Stimulated activated CD8-positive, alpha-beta memory T cell treated with anti-CD3 and anti-CD28 coated beads, Interleukin-7, amount 100 ng/mL, for 48 hours (primary cell): ENCODE results near the gene CHD9.

Experiments
- DNase-seq, 2 donors: peaks; one replicate each; pipeline ENCODE4 v3.0.0-alpha.2; 2020; ENCODE audit warnings: low read depth in 1 of 2; ENCODE audit errors: extremely low read depth in 1 of 2

Gene CHD9

DNA sequence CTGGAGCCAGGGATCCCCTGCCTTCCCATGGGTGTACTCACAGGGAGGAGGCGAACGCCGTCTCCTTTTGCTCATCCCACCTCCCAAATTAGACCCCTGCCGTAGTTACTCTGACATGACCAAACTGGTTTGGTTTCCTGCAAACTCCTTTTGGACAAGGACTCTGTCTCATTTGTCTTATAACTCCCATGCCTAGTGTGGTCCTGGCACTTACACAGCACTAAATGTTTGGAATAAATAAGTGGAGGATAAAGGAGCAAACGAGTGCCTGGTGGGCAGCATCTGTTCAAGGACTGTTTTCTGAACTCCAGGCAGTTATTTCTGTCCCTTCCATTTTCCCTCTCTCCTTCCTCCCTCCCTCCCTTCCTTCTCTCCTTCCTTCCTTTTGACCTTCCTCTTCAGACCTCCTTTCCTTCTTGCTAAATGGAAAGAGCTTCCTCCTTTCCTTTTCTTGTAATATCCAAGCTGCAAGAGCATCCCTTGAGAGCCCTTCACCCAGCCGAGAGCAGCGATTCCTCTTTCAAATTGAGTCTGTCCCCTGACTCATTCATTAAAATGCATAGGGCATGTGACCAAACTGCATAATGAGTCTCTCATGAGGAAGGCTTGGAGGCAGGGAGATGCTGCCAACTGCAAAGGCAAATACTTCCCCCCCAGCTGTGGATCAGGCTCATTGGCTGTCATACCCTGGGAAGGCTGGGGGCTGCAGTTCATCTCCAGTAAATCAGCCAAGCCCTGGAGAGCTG lies 36.8 kb downstream of the CHD9 start:
- DNase-seq = no peak

- no peak for DNase-seq
Observed at GRCh38 chr16:53092284-53092683, 37.5 kb downstream of the CHD9 start.

GRCh38 chr16:53093162-53093744 lies 38.5 kb downstream of the CHD9 start:
- DNase-seq = no peak

DNA sequence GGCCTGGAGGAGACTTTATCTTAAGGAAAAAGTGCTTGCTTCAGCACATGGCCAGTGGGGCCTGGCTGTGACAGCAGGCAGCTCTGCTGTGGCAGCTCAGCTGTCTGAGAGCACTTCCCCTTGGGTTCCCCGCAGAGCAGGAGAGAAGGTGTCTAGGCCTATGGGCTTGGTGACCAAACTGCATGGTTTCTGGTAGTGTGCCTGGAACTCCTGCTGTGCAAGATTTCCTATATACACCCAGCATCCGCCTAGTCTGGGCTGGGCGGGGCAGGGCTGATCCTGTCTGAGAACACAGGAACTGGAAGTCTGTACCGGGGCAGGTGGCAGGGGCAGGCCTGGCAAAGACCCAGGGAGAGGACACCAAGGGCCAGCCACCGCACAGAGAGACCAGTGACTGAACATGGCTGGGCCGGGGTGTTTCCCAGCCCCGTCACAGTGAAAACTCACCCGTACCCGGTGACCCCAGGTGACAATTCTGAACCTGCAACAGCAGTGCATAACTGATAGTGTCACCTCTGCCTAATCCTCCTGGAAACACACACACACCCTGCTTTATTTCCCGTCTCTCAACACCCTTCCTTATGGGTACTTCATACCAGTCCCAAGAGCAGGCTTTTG lies 39.3 kb downstream of the CHD9 start:
- no peak for DNase-seq

DNA sequence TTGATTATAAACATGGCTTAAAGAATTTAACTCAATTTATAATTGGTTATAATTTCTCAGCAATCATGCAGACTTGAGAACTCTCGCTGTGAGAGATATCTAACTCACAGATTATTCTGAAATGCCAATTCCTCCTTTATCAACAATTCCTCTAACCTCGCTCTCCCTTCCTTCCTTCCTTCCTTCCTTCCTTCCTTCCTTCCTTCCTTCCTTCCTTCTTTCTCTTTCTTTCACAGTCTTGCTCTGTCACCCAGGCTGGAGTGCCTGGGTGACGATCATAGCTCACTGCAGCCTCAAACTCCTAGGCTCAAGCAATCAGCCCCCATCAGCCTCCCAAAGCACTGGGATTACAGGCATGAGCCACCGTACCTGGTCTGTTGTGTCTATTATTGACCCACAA lies 42.4 kb downstream of the CHD9 start:
- DNase-seq = no peak

DNA sequence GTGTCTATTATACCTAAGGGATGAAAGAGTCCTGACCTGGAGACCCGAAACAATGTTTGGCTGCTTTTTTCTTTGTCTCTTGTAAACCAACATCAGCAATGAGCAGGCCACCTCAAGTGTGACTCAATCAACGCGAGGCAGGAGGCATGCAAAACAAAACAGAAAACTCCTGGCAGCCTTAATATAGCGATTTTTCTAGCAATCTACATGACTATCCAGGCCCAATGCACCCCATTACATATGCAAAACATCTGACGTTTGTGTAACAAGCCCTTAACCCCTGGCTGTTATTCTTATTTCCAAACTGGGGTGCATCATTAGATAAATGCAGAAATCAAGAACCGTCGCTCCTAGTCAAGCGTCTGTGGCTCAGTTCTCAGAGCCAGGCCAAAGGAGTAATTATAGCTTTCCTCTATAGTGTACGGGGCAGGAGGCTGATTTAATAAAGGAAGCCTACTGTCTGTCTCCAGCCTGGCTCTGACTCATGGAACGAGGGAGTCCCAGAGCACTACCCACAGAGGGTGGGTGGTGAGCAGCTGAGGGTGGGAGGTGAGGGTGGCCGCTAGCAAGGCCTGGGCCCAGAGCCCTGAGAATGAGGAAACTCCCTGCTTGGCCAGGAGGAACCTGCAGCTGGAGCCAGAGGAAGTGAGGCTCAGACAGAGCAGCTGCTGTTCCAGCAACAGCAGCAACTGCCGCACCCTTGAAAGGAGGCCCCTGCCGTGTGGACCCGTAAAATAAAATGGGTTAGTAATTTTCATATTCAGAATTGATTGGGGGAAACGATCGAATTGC lies 43.9 kb downstream of the CHD9 start:
- peak; percentile 15 to 20 for DNase-seq

DNA sequence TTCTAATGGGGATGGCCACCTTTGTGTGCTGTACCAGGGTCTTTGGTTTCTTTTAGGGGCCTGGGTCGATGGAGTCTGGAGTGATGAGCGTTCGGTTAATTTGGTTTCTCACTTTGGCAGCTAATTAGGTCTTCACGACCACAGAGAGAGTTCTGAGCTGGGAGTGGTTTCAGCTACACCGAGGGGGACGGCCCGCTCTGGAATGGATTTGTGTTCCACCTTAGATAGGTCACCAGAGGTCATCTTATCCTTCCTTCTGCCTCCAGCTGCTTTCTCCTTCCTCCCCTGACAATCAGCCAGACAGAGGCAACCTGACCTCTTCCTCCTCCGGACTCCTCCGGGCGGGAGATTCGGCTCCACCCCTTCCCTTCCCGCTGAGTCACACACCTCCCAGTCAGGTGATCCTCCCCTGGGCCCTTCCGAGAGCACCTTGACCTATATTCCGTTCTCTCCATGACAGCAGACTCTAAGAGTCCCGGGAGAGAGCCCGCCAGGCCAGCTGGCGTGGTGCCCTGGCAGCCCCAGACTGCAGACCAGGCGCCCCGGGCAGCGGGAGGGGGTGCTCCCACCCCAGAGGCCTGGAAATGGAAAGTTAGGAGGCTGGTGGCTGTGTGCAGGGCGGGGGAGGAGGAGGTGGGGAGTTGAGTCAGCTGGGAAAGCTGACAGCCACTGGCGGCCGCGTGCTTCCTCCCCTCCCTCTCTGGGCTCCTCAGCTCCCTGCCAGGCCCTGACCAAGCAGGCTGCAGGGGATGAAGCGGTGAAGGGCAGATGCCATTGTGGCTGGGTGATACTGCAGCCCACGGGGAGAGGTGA lies 44.7 kb downstream of the CHD9 start:
- peak; percentile 26 to 44 for DNase-seq

- DNase-seq = no peak
Observed at GRCh38 chr16:53100131-53100748, 45.4 kb downstream of the CHD9 start.

- no peak for DNase-seq
Observed at GRCh38 chr16:53100889-53101288, 46.1 kb downstream of the CHD9 start.

GRCh38 chr16:53103811-53104210 lies 49.0 kb downstream of the CHD9 start:
- no peak for DNase-seq

- no peak for DNase-seq
Observed at GRCh38 chr16:53105565-53105964, 50.8 kb downstream of the CHD9 start.

- DNase-seq = no peak
Observed at GRCh38 chr16:53111078-53111791, 56.4 kb downstream of the CHD9 start.

DNA sequence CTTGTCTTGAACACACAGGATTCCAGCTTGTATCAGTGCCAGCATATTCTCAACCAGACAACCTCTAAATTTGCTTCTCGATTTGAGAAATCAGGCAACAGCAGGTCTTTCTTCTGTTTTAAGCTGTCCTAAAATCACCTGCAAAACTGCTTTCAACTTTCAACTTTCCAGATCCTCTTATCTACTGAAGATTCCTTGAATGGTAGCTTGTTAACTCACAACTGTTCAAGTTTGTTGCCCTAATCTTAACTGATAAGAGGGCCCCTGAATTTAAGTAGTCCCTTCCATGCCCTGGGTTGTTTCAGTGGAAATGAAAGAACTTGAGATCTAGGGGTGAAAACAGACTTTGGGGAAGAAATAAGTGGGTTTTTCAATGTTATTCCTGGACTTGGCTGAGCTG lies 57.2 kb downstream of the CHD9 start:
- DNase-seq = no peak

DNA sequence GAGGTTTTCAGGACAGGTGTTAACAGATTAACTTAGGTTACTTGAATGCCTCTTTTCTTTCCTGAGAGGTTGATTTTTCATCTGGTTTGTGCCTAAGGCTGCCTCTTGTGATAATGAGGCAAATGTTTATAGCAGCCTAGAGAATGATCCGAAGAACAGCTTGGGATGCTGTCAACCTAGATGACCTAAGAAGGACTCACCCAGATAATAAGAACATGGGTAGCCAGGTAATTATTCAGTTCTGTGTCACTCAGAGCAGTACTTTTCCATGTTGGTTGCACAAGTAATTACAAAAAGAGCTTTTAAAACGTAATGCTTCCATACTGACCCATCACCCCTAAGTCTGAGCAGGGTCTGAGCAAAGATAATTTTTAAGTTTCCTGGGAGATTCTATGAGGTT lies 60.3 kb downstream of the CHD9 start:
- no peak for DNase-seq

DNA sequence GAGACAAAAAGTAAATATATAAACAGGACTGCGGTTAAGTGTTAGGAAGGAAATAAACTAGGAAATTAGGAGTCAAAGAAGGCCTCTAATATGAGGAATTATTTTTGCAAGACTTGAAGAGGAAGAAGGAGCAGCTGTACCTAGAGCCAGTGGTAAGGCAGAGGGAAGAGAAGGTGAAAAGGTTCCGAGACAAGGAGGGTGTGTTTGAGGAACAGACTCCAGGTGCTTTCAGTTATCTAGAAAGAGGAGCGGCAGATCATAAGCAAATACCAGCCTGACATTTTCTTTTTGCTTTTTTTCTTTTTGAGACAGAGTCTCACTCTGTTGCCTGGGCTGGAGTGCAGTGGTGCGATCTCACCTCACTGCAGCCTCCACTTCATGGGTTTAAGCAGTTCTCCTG lies 61.0 kb downstream of the CHD9 start:
- DNase-seq = no peak

DNA sequence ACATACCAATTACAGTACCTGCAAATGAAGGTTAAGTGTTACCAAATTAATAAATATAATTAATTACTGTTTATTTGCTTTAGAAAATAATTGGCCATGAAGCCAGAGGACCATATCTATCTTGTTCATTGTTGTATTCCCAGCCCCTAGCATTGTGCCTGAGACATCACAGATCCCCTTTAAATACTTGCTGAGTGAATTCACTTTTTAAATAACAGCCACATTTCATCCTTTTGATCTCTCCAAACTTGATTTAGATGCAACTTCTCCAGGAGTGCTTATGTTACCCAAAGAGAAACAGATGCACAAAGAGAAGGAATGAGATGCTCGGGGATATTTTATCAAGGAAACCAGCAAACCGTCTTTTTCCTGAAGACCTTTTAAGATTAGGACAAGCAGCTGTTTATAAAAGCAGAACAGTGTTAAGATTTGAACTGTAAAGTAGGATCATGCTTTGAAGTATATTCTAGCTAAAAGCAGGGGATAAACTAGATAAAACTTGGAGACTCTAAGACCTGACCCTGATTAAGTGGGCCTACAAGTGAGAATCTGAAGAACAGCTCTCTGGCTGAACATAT lies 66.3 kb downstream of the CHD9 start:
- DNase-seq = no peak

DNA sequence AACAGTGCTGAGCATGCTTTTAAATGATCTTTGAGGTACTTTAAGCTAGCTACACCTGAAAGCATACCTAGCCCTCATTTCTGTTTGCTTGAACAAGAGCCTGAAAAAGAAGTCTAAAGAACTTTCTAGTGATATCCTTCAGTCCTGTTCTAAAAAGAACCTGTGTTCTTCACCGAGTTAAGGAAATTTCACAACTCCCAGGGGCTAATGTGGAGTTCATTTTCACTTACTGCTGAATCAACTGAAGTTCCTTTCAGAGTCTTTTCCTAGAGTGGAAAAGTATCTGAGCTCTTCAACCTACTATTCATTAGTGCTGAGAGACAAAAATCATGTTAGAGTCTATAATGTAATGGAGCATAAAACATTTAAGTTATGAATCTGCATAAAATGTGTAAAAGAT lies 66.9 kb downstream of the CHD9 start:
- DNase-seq = no peak

DNA sequence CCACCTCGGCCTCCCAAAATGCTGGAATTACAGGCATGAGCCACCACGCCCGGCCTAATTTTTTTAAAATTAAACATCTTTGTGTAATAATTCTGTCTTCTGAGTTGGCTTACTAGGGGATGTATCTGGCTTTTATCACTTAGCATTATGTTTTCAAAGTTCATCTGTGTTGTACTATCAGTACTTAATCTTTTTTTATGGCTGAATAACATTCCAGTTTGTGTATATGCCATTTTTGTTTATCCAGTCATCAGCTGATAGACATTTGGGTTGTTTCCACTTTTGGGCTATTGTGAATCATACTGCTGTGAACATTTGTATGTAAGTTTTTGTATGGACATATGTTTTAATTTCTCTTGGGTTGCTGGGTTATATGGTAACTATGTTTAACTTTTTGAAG lies 69.0 kb downstream of the CHD9 start:
- DNase-seq = no peak

DNA sequence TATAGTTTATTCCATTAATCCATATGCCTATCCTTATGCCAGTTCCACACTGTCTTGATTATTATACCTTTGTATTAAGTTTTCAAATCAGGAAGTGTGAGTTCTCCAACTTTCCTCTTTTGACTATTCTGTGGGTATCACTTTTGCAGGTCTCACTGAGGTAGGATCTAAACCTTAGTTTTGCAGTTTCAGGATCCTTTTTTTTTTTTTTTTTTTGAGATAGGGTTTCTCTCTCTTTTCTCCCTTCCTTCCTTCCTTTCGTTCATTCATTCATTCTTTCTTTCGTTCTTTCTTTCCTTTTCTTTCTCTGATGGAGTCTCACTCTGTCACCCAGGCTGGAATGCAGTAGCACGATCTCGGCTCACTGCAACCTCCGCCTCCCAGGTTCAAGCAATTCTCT lies 71.6 kb downstream of the CHD9 start:
- DNase-seq = no peak
